H1 (cell line): Measurements from ENCODE around the gene DCAF7.

Experiments used
- CTCF ChIP-seq, 3 experiments: IDR thresholded peaks; 1 replicate in 2 of 3; 2 replicates in 1 of 3; pipeline versions ENCODE4 v1.5.1 to v1.6.1; 2011; ENCODE audit warnings: low read length in 3 of 3, mild to moderate bottlenecking in 3 of 3, inconsistent platforms in 2 of 3, low read depth in 1 of 3, moderate library complexity in 1 of 3; ENCODE audit not compliant: insufficient read depth in 1 of 3; ENCODE audit errors: control extremely low read depth in 1 of 3
- POLR2A ChIP-seq, 2 experiments: IDR thresholded peaks; 1 replicate in 1 of 2; 2 replicates in 1 of 2; pipeline ENCODE4 v1.6.1; 2011; ENCODE audit warnings: low read depth in 2 of 2, low read length in 2 of 2, mild to moderate bottlenecking in 2 of 2; ENCODE audit errors: control extremely low read depth in 1 of 2
- POLR2AphosphoS5 ChIP-seq: IDR thresholded peaks from 2 replicates; pipeline ENCODE4 v1.6.1; 2011; ENCODE audit warnings: low read depth, low read length
- RNF2 ChIP-seq: fragments of 200-900, 300-1000 bp; sonication (generic); IDR thresholded peaks from 2 replicates; pipeline ENCODE4 v1.7.1; 2016; ENCODE audit warnings: borderline replicate concordance, low read depth, mild to moderate bottlenecking, antibody characterized with exemption, low read length; ENCODE audit not compliant: poor library complexity, severe bottlenecking; ENCODE audit errors: missing control alignments
- SRF ChIP-seq: IDR thresholded peaks from 2 replicates; pipeline ENCODE4 v1.6.1; 2011; ENCODE audit warnings: mild to moderate bottlenecking, low read depth, low read length, moderate library complexity
- TAF7 ChIP-seq: optimal IDR thresholded peaks from 2 replicates; pipeline ENCODE3; 2011; ENCODE audit warnings: low read depth, mild to moderate bottlenecking, inconsistent platforms, low read length, moderate library complexity, borderline replicate concordance

- TF ChIP-seq POLR2A (IDR thresholded peaks at IDR 0.05; ENCODE audit: control extremely low read depth in 1 of 2, low read depth in 2 of 2, low read length in 2 of 2) (no peak), CTCF (IDR thresholded peaks at IDR 0.05; ENCODE audit: control extremely low read depth in 1 of 3, insufficient read depth in 1 of 3, low read depth in 1 of 3, low read length in 3 of 3) (no peak), TAF7 (no peak), RNF2 (no peak), POLR2AphosphoS5 (no peak), SRF (no peak)
Observed at GRCh38 chr17:63635787-63636186, 85.5 kb downstream of the DCAF7 start.
